HL-60 (cell line): Measurements from ENCODE around the gene PLPP6.

Experiments
- POLR2AphosphoS5 ChIP-seq: IDR thresholded peaks from 2 replicates; pipeline ENCODE4 v1.6.1; 2012; ENCODE audit warnings: low read depth
- SPI1 ChIP-seq: IDR thresholded peaks from 2 replicates; pipeline ENCODE4 v1.6.1; 2012; ENCODE audit warnings: low read depth, mild to moderate bottlenecking, borderline replicate concordance
- TF ChIP-seq, protein P1 (sequence below): IDR thresholded peaks from one replicate; pipeline ENCODE4 v1.5.1; 2011; ENCODE audit warnings: low read length, control low read depth, inconsistent platforms; ENCODE audit not compliant: insufficient read depth
- TF ChIP-seq, protein P2 (sequence below): IDR thresholded peaks from 2 replicates; pipeline ENCODE4 v1.6.1; 2012; ENCODE audit warnings: low read depth; ENCODE audit not compliant: insufficient replicate concordance

DNA sequence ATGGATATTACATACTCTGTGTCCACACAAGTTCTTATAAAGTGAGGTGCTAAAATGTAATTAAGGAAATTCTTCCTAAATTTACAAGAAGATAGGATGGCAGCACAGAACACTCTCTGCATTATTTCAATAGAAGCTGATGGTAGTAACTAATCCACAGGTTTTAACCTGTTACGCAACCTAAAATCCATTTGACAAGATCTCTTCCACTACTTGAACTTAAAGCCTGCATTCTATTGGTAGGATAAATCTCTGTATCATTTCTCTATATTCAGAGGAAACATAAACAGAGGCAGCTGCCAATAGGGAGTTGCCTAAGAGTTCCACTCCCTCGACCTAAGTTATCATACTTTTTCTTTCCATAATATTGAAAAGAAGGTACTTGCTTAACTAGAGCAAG, 38.8 kb downstream of the PLPP6 start:
- TF ChIP-seq POLR2AphosphoS5: no peak
- TF ChIP-seq, protein P1, sequence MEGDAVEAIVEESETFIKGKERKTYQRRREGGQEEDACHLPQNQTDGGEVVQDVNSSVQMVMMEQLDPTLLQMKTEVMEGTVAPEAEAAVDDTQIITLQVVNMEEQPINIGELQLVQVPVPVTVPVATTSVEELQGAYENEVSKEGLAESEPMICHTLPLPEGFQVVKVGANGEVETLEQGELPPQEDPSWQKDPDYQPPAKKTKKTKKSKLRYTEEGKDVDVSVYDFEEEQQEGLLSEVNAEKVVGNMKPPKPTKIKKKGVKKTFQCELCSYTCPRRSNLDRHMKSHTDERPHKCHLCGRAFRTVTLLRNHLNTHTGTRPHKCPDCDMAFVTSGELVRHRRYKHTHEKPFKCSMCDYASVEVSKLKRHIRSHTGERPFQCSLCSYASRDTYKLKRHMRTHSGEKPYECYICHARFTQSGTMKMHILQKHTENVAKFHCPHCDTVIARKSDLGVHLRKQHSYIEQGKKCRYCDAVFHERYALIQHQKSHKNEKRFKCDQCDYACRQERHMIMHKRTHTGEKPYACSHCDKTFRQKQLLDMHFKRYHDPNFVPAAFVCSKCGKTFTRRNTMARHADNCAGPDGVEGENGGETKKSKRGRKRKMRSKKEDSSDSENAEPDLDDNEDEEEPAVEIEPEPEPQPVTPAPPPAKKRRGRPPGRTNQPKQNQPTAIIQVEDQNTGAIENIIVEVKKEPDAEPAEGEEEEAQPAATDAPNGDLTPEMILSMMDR: no peak
- TF ChIP-seq, protein P2, sequence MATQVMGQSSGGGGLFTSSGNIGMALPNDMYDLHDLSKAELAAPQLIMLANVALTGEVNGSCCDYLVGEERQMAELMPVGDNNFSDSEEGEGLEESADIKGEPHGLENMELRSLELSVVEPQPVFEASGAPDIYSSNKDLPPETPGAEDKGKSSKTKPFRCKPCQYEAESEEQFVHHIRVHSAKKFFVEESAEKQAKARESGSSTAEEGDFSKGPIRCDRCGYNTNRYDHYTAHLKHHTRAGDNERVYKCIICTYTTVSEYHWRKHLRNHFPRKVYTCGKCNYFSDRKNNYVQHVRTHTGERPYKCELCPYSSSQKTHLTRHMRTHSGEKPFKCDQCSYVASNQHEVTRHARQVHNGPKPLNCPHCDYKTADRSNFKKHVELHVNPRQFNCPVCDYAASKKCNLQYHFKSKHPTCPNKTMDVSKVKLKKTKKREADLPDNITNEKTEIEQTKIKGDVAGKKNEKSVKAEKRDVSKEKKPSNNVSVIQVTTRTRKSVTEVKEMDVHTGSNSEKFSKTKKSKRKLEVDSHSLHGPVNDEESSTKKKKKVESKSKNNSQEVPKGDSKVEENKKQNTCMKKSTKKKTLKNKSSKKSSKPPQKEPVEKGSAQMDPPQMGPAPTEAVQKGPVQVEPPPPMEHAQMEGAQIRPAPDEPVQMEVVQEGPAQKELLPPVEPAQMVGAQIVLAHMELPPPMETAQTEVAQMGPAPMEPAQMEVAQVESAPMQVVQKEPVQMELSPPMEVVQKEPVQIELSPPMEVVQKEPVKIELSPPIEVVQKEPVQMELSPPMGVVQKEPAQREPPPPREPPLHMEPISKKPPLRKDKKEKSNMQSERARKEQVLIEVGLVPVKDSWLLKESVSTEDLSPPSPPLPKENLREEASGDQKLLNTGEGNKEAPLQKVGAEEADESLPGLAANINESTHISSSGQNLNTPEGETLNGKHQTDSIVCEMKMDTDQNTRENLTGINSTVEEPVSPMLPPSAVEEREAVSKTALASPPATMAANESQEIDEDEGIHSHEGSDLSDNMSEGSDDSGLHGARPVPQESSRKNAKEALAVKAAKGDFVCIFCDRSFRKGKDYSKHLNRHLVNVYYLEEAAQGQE: no peak
- no peak for TF ChIP-seq SPI1
